Stimulated activated naive CD4-positive, alpha-beta T cell treated with Interleukin-2 at 50 U/mL for 16 hours (primary cell): ENCODE measurements around the gene NCOR1.
"Not testable (repeated sequence)": the region's sequence is repeated elsewhere in the genome, so short reads cannot be mapped to it uniquely, and the experiment has no call there.

Experiments used
- DNase-seq: peaks from one replicate; lab custom pipeline; 2025; lab: John Stamatoyannopoulos, UW

NCOR1 gene

GRCh38 chr17:16215273-16215964, at the start of gene NCOR1:
Gene NCOR1, minus strand, starts transcription at chr17:16215534. Its CDS starts 20,965 bp downstream, at chr17:16194569.
- DNase-seq, result peak; percentile 88

- no peak for DNase-seq
Observed at GRCh38 chr17:16262201-16262600, 46.9 kb upstream of the NCOR1 start.

GRCh38 chr17:16261049-16261448, 45.7 kb upstream of the NCOR1 start:
- DNase-seq, result no peak

GRCh38 chr17:16259926-16260325, 44.6 kb upstream of the NCOR1 start:
- no peak for DNase-seq

- DNase-seq, result no peak
Observed at GRCh38 chr17:16258901-16259300, 43.6 kb upstream of the NCOR1 start.

GRCh38 chr17:16255481-16255921, 40.2 kb upstream of the NCOR1 start:
- no peak for DNase-seq

GRCh38 chr17:16254773-16255400, 39.6 kb upstream of the NCOR1 start:
- no peak for DNase-seq

- DNase-seq, result no peak
Observed at GRCh38 chr17:16251556-16251955, 36.2 kb upstream of the NCOR1 start.

GRCh38 chr17:16251043-16251442, 35.7 kb upstream of the NCOR1 start:
- DNase-seq, result no peak

GRCh38 chr17:16250635-16251034, 35.3 kb upstream of the NCOR1 start:
- no peak for DNase-seq

- DNase-seq, result no peak
Observed at GRCh38 chr17:16247586-16247984, 32.3 kb upstream of the NCOR1 start.

- no peak for DNase-seq
Observed at GRCh38 chr17:16243801-16244567, 28.6 kb upstream of the NCOR1 start.

GRCh38 chr17:16243385-16243784, 28.1 kb upstream of the NCOR1 start:
- DNase-seq, result no peak

- no peak for DNase-seq
Observed at GRCh38 chr17:16241906-16242399, 26.6 kb upstream of the NCOR1 start.

- DNase-seq, result no peak
Observed at GRCh38 chr17:16239931-16240330, 24.6 kb upstream of the NCOR1 start.

GRCh38 chr17:16232391-16232790, 17.1 kb upstream of the NCOR1 start:
- no peak for DNase-seq

GRCh38 chr17:16229912-16230561, 14.7 kb upstream of the NCOR1 start:
- DNase-seq, result not testable (repeated sequence)

- DNase-seq, result no peak
Observed at GRCh38 chr17:16222406-16222805, 7.1 kb upstream of the NCOR1 start.

GRCh38 chr17:16217002-16217635, 1.8 kb upstream of the NCOR1 start, which contains the start of gene PIGL:
Gene PIGL, plus strand, starts transcription at chr17:16217210. Its CDS starts 17 bp downstream, at chr17:16217227.
- peak; percentile 85 for DNase-seq

- not testable (repeated sequence) for DNase-seq
Observed at GRCh38 chr17:16216341-16217001, 1.1 kb upstream of the NCOR1 start.

- no peak for DNase-seq
Observed at GRCh38 chr17:16215965-16216316, 607 bp upstream of the NCOR1 start.
